Measurements from ENCODE around the gene ABLIM1.

The ABLIM1 gene

DNA sequence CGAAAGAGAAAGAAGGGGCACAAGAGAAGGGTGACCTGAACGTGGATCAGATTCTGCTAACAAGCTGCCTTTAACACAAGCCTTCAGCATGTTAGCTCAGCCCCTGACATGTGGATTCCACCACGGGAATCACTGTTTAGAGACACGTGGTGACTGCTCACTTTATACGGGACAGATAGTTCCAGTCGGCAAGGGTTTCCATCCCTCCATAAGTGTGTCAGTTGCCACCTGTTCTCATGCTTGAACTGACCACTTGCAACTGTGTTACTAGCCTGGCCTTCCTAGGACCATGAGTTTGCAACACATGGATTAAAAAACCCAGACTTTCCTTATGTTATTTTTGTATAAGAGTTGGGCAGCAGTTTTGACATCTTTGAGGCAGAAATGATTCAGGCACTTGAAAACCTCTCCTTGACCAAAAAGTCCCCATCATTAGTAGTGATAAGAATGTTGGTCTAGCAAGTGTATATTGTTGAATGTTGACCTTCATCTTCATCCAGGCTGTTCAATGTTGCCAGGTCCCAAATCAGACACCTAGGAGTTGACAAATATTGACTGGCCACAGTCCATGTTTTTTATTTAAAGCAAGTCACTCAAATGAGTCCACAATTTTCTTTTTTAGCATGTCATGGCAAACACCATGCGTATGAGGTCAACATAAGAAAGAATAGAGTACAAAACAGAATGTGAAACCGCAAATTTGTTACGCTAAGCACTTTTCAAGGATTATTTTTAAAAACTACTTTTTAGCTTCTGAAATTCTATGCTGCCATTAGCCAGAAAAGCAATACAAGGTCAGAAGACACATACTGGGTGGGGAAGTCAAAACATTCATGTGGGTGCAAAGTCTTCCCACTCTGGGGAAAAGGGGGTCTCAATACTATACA is 101.6 kb downstream of the ABLIM1 start:
- TF ChIP-seq TAF1 (IDR thresholded peaks at IDR 0.05; ENCODE audit: borderline replicate concordance, insufficient read depth, low read length): no peak
- TF ChIP-seq FOXP2 (optimal IDR thresholded peaks at IDR 0.05; ENCODE audit: borderline replicate concordance, extremely low read depth, extremely low read length, insufficient read depth): no peak
- TF ChIP-seq POLR2AphosphoS5 (IDR thresholded peaks at IDR 0.05; ENCODE audit: low read depth, low read length): no peak
- TF ChIP-seq SIN3A (IDR thresholded peaks at IDR 0.05; ENCODE audit: borderline replicate concordance, insufficient read depth, low read length): no peak
- TF ChIP-seq, protein P1, sequence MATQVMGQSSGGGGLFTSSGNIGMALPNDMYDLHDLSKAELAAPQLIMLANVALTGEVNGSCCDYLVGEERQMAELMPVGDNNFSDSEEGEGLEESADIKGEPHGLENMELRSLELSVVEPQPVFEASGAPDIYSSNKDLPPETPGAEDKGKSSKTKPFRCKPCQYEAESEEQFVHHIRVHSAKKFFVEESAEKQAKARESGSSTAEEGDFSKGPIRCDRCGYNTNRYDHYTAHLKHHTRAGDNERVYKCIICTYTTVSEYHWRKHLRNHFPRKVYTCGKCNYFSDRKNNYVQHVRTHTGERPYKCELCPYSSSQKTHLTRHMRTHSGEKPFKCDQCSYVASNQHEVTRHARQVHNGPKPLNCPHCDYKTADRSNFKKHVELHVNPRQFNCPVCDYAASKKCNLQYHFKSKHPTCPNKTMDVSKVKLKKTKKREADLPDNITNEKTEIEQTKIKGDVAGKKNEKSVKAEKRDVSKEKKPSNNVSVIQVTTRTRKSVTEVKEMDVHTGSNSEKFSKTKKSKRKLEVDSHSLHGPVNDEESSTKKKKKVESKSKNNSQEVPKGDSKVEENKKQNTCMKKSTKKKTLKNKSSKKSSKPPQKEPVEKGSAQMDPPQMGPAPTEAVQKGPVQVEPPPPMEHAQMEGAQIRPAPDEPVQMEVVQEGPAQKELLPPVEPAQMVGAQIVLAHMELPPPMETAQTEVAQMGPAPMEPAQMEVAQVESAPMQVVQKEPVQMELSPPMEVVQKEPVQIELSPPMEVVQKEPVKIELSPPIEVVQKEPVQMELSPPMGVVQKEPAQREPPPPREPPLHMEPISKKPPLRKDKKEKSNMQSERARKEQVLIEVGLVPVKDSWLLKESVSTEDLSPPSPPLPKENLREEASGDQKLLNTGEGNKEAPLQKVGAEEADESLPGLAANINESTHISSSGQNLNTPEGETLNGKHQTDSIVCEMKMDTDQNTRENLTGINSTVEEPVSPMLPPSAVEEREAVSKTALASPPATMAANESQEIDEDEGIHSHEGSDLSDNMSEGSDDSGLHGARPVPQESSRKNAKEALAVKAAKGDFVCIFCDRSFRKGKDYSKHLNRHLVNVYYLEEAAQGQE (IDR thresholded peaks at IDR 0.05; ENCODE audit: insufficient read depth in 1 of 2, low read depth in 2 of 2, low read length in 2 of 2): no peak

DNA sequence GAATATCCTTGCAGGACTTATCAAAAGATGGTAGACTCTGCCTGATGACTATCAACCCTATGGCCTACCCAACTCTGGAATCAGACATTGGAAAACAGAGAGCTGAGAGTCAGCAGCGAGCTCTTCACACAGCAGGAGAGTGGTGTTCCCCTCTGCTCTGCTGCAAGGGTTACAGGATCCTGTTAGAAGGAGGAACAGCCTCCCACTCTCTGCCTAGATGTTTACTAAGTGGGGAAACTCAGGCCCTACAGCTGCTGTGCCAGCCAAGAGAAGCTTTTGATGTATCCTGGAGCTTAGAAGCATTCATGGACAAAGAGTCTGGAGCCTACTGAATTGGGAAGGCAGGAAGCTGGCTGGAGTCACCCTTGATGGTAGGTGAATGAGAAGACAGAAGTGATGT is 104.6 kb downstream of the ABLIM1 start:
- TF ChIP-seq SIN3A (IDR thresholded peaks at IDR 0.05; ENCODE audit: borderline replicate concordance, insufficient read depth, low read length): no peak
- no peak for TF ChIP-seq POLR2AphosphoS5 (IDR thresholded peaks at IDR 0.05; ENCODE audit: low read depth, low read length)
- TF ChIP-seq FOXP2 (optimal IDR thresholded peaks at IDR 0.05; ENCODE audit: borderline replicate concordance, extremely low read depth, extremely low read length, insufficient read depth): no peak
- TF ChIP-seq, protein P1 (IDR thresholded peaks at IDR 0.05; ENCODE audit: insufficient read depth in 1 of 2, low read depth in 2 of 2, low read length in 2 of 2): no peak
- TF ChIP-seq TAF1 (IDR thresholded peaks at IDR 0.05; ENCODE audit: borderline replicate concordance, insufficient read depth, low read length): no peak

DNA sequence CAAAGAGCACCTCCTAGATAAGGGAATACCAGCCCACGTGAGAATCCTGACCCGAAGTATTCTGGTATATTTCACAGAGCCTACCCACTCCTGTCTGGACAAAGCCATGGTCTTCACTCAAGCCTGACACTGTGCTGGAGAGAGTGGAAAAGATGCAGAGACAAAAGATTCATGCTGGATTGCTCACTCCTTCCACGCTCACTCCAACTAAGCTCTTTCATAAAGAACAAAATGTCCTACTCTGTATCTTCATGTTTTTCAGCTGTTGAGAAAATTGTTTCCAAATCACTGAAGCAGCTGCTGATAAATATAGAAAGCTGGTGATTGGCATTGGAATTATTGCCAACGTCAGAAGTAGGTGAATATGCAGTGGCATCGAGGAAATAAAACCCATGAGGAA is 106.0 kb downstream of the ABLIM1 start:
- TF ChIP-seq POLR2AphosphoS5 (IDR thresholded peaks at IDR 0.05; ENCODE audit: low read depth, low read length) (no peak), FOXP2 (optimal IDR thresholded peaks at IDR 0.05; ENCODE audit: borderline replicate concordance, extremely low read depth, extremely low read length, insufficient read depth) (no peak), TAF1 (IDR thresholded peaks at IDR 0.05; ENCODE audit: borderline replicate concordance, insufficient read depth, low read length) (no peak), SIN3A (IDR thresholded peaks at IDR 0.05; ENCODE audit: borderline replicate concordance, insufficient read depth, low read length) (no peak)
- TF ChIP-seq, protein P1 (IDR thresholded peaks at IDR 0.05; ENCODE audit: insufficient read depth in 1 of 2, low read depth in 2 of 2, low read length in 2 of 2): no peak

DNA sequence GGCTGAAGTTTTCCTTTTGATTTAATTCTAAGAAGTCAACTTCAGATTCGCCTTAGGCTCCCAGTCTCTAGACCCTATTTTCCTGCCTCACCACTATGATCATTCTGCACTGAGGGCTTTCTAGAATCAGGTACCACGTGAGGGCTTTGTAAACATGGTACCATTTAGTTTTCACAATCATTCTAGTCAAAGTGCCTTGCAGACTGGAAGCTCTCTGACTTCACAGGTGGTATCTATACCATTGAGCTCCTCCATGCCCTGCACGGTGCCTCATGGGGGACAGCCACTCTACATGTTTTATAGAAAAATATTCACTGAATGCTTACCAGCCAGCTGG is 106.5 kb downstream of the ABLIM1 start:
- no peak for TF ChIP-seq SIN3A (IDR thresholded peaks at IDR 0.05; ENCODE audit: borderline replicate concordance, insufficient read depth, low read length)
- TF ChIP-seq FOXP2 (optimal IDR thresholded peaks at IDR 0.05; ENCODE audit: borderline replicate concordance, extremely low read depth, extremely low read length, insufficient read depth): no peak
- TF ChIP-seq, protein P1 (IDR thresholded peaks at IDR 0.05; ENCODE audit: insufficient read depth in 1 of 2, low read depth in 2 of 2, low read length in 2 of 2): no peak
- TF ChIP-seq TAF1 (IDR thresholded peaks at IDR 0.05; ENCODE audit: borderline replicate concordance, insufficient read depth, low read length): no peak
- no peak for TF ChIP-seq POLR2AphosphoS5 (IDR thresholded peaks at IDR 0.05; ENCODE audit: low read depth, low read length)
